GM18505 (cell line): ENCODE results near the gene STAT2.
"Not testable (repeated sequence)": the region's sequence is repeated elsewhere in the genome, so short reads cannot be mapped to it uniquely, and the experiment has no call there.

Experiments
- ATAC-seq: cut with Tn5 transposase; IDR thresholded peaks from one replicate; pipeline ENCODE4 v1.9.1; 2021; ENCODE audit not compliant: unreplicated experiment
- POLR2A ChIP-seq: IDR thresholded peaks from 4 replicates; pipeline ENCODE4 v1.6.1; 2011; ENCODE audit warnings: borderline replicate concordance; ENCODE audit not compliant: insufficient read depth, insufficient read length; ENCODE audit errors: extremely low read depth

Gene STAT2

GRCh38 chr12:56377310-56377988, 17.5 kb upstream of the STAT2 start:
- ATAC-seq = no peak
- TF ChIP-seq POLR2A = no peak

GRCh38 chr12:56375598-56376434, 15.9 kb upstream of the STAT2 start:
- TF ChIP-seq POLR2A = peak; percentile 26
- peak; percentile 84 for ATAC-seq

- peak; percentile 29 for ATAC-seq
- no peak for TF ChIP-seq POLR2A
Measured at GRCh38 chr12:56374726-56375597, 15.1 kb upstream of the STAT2 start.

- ATAC-seq = no peak
- TF ChIP-seq POLR2A = no peak
Measured at GRCh38 chr12:56373515-56373914, 13.6 kb upstream of the STAT2 start.

GRCh38 chr12:56366948-56367347, 7.0 kb upstream of the STAT2 start:
- no peak for ATAC-seq
- no peak for TF ChIP-seq POLR2A

- no peak for TF ChIP-seq POLR2A
- no peak for ATAC-seq
Measured at GRCh38 chr12:56362130-56363059, 2.5 kb upstream of the STAT2 start, which contains the start of gene APOF. Gene APOF (minus strand): TSS chr12:56362857. CDS start chr12:56362745, 112 bp downstream.

GRCh38 chr12:56361487-56362129, 1.7 kb upstream of the STAT2 start:
- ATAC-seq = no peak
- TF ChIP-seq POLR2A = no peak

GRCh38 chr12:56358836-56359532, 923 bp downstream of the STAT2 start:
- ATAC-seq = no peak
- TF ChIP-seq POLR2A = no peak

- no peak for TF ChIP-seq POLR2A
- ATAC-seq = no peak
Measured at GRCh38 chr12:56351325-56351724, 8.6 kb downstream of the STAT2 start.

- no peak for TF ChIP-seq POLR2A
- ATAC-seq = no peak
Measured at GRCh38 chr12:56350662-56351061, 9.2 kb downstream of the STAT2 start.

GRCh38 chr12:56348776-56349175, 11.1 kb downstream of the STAT2 start:
- no peak for TF ChIP-seq POLR2A
- ATAC-seq = no peak

- not testable (repeated sequence) for ATAC-seq
Measured at GRCh38 chr12:56347255-56347654, 12.7 kb downstream of the STAT2 start.

- no peak for TF ChIP-seq POLR2A
- no peak for ATAC-seq
Measured at GRCh38 chr12:56346675-56347074, 13.2 kb downstream of the STAT2 start.

GRCh38 chr12:56342290-56342689, 17.6 kb downstream of the STAT2 start:
- not testable (repeated sequence) for ATAC-seq
